ENCODE measurements around the gene CH25H.

CH25H gene

GRCh38 chr10:89156161-89156835 lies 50.8 kb downstream of the CH25H start:
- no peak overlapping the region for H3K27ac ChIP-seq
- no peak for TF ChIP-seq CTCF (IDR thresholded peaks at IDR 0.05)
- H3K9ac ChIP-seq: no peak overlapping the region
- no peaks in the 10 kb centered on the region for H3K4me1 ChIP-seq
- H3K4me3 ChIP-seq (ENCODE audit: low read depth, low read length): no peak overlapping the region
- no peak overlapping the region for H3K4me2 ChIP-seq (ENCODE audit: low read length)
- H3K9me3 ChIP-seq (ENCODE audit: control insufficient read depth, low read length): no peaks in the 10 kb centered on the region
- no peaks in the 10 kb centered on the region for H3K36me3 ChIP-seq (ENCODE audit: control insufficient read depth, insufficient read depth, low read length)
- H3K27me3 ChIP-seq (ENCODE audit: control insufficient read depth, insufficient read depth, low read length): no peaks in the 10 kb centered on the region
- H3K79me2 ChIP-seq: no peaks in the 10 kb centered on the region
- no peak overlapping the region for H2AFZ ChIP-seq

Data from parathyroid adenoma (tissue), 2 donors.